HG03432 (cell line): ENCODE results near the gene LOXL3.

Experiments
- ATAC-seq: cut with Tn5 transposase; IDR thresholded peaks from one replicate; pipeline ENCODE4 v1.9.1; 2021; ENCODE audit warnings: mild to moderate bottlenecking, moderate library complexity; ENCODE audit not compliant: unreplicated experiment

Gene LOXL3

GRCh38 chr2:74552914-74553811, 579 bp downstream of the LOXL3 start:
- ATAC-seq = peak; percentile 16

- ATAC-seq = peak; percentile 26
Measured at GRCh38 chr2:74551942-74552913, 1.5 kb downstream of the LOXL3 start.

- ATAC-seq = no peak
Measured at GRCh38 chr2:74551530-74551929, 2.2 kb downstream of the LOXL3 start.

DNA sequence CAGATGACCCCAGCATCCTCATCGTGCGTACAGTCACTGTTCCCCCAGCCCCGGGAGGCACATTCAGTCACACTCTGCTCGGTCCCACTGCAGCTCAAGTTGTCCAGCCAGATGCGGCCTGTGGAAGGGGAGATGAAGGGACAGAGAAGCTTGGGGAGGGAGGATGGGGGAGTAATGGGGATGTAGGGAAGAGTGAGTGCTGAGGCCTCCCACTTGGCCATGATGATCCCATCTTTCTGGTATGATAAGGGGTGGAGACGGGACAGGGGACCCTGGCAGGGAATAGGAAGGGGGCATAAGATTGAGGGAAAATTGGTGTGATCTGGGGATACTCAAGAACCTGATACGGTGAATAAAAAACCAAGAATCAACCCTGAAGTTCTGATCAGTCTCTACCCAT, 3.5 kb downstream of the LOXL3 start:
- ATAC-seq = no peak

GRCh38 chr2:74548900-74549826, 4.6 kb downstream of the LOXL3 start:
- ATAC-seq = peak; percentile 34

GRCh38 chr2:74548285-74548899, 5.3 kb downstream of the LOXL3 start:
- ATAC-seq = no peak

GRCh38 chr2:74546004-74546403, 7.7 kb downstream of the LOXL3 start:
- ATAC-seq = no peak

DNA sequence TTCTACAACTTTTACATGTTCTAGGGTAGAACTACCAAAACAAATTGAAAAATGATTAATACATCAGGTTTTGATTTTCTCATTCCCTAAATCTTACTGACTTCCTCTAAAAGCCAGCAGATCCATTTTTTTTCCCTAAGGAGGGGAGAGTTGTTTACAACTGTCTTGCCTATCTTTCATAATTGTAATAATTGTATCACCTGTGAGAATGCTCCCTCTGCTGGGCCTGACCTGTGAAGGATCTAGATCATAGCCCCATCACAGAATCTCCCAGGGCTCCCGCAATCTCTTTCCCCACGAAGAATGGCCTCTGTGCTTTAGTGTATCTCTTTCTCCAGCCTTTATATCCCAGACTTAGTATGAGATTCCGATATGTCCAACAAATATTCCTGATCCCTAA, 9.1 kb downstream of the LOXL3 start:
- ATAC-seq = no peak

DNA sequence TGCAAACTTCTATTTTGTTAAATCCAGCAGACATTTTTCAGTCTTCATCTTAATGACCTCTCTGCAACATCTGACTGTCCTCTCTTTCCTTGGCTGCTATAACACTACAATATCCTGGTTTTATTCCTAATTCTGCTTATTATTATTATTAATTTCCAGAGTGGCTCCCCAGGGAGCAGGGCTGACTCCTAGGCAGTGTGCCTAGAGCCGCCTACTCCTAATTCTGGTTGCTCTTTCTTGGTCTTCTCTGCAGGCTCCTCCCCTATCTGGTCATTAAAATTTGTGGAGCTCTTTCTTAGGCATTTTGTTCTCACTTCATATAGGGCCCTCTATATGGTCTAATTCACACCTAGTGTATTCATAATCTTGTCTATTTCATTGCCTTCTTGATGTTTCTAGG, 10.8 kb downstream of the LOXL3 start:
- ATAC-seq = no peak

- no peak for ATAC-seq
Measured at GRCh38 chr2:74540291-74540690, 13.5 kb downstream of the LOXL3 start.

DNA sequence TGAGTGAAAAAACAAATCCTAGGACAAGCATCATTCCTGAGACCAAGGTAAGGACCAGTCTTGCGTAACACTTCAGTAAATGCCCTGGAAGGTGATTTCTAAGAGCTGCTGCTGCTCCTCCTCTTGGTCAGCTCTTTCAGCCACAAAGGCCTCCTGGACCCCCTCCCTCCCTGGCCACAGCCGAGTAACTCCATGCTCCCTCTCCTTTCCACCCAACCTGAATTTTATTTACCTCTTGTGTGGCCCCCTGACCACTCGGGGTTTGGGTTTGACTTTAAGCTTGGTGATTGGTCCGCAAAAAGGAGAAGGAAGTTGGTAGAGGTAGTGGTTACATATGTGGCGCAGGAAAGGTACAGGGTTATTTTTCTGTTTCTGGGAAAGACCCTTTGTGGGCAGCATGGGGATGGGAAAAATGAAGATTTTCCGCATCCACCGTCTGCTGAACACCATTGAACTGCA, 14.8 kb downstream of the LOXL3 start:
- peak; percentile 54 for ATAC-seq

DNA sequence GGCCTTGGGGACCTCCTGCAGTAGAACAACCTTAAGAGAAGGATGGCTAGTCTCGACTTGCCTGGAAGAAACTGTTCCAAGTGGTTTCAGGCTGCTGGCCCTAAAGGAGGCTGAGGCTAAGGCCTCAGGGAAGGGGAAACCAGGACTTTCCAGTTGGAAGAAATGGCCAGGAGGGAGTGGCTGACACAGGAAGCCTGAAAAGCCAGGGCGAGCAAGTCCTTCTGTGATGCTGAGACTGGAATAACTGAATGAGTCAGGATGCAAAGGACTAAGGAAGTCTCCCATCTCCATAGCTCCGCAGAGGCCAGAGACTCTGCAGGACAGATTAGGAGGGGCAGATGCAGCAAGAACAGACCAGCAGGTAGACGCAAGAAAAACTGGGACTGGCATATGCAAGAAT, 16.6 kb downstream of the LOXL3 start:
- ATAC-seq = no peak

- ATAC-seq = no peak
Measured at GRCh38 chr2:74536166-74536950, 17.4 kb downstream of the LOXL3 start.

DNA sequence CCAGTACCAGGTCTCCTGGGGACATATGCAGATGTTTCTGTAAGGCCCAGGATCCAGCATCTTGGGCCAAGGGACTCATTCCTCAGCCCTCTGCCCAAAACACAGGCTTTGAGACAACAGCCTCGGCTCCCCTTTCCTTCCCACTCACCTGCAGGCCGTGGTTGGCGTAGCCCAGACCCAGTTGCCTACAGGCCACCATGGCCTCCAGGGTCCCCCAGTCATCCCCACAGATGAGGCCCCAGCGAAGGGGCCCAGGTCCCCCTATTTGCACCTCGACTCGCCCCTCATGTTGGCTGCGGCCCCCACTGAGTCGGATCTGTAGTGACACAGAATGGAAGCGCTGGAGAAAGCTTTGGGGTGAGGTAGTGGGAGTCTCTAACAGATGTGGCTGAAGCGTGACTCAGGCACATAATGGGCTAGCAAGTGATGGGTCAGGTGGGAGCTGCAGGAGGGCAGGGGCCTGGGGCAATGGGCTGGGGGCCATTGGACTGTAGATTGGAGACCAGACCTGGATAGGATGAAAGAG, 18.2 kb downstream of the LOXL3 start:
- no peak for ATAC-seq

GRCh38 chr2:74534411-74534810, 19.3 kb downstream of the LOXL3 start:
- ATAC-seq = no peak

- ATAC-seq = no peak
Measured at GRCh38 chr2:74533464-74533863, 20.3 kb downstream of the LOXL3 start.

DNA sequence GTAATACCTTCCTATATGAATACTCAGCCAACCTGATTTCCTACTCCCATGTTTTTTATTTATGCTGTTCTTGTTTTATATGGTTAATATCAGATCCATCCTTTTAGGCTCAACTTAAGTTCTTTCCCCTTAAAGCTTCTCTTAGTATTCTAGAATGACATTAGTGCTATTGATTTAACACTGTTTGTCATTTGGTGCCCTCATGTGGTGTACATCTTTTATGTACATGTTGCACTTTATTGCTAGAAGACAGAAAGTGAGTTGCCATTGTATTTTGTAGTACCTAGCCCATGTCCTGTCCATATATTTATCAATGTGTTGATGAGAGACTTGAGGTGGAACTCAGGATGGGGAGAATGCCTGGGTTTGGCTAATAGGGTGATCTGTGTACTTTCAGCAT, 21.5 kb downstream of the LOXL3 start:
- ATAC-seq = no peak

GRCh38 chr2:74531666-74532065, 22.1 kb downstream of the LOXL3 start:
- ATAC-seq = no peak
